ENCODE data around the gene LRIG3. TPM values are rescaled to one million over a fixed set of nuclear protein-coding genes. Genes with fewer than 3 reads are reported as not detected.
"Not testable (repeated sequence)": the region's sequence is repeated elsewhere in the genome, so short reads cannot be mapped to it uniquely, and the experiment has no call there.

Gene LRIG3
- total RNA-seq, 2 experiments from 2014 or later, result not detected

- H3K27ac Mint-ChIP-seq, POLR2A ChIA-PET: not testable (repeated sequence)
These were observed 29.8 kb upstream of the LRIG3 start for GRCh38 chr12:58949954-58950738.

DNA sequence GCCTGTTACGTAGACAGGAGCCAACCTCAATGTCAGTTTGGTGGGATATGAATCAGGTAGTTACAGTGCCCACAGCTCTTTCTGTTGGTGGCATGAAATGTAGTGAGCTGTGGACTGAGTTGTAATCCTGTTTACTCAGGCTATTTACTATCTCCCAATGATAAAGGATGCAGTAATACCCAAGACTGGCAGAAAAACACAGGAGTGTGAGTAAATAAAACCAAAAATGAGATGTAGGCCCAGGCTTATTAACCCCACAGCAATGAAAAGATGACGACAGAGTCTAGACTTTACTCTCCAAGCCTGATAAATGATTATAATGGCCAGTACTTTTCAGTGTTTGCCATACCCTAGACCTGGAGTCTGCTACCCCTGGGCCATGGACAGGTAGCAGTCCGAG lies 22.8 kb upstream of the LRIG3 start:
- no peaks in the 10 kb centered on the region for H3K36me3 Mint-ChIP-seq
- H3K27me3 Mint-ChIP-seq, result no peaks in the 10 kb centered on the region
- no peak overlapping the region for H3K4me3 Mint-ChIP-seq
- POLR2A ChIA-PET, result no interaction called here
- no peaks in the 10 kb centered on the region for H3K9me3 Mint-ChIP-seq
- no peak for ATAC-seq (ENCODE audit: low read depth)
- no peak overlapping the region for H3K27ac Mint-ChIP-seq
- H3K4me1 Mint-ChIP-seq, result no peaks in the 10 kb centered on the region
- DNase-seq, result no peak

More at GRCh38 chr12:58949954-58950738, 29.8 kb upstream of the LRIG3 start:
- H3K4me3 Mint-ChIP-seq; H3K9me3 Mint-ChIP-seq; H3K36me3 Mint-ChIP-seq; ATAC-seq (ENCODE audit: low read depth); H3K27me3 Mint-ChIP-seq; DNase-seq; H3K4me1 Mint-ChIP-seq: not testable (repeated sequence)

- no peaks in the 10 kb centered on the region for H3K9me3 Mint-ChIP-seq
- no peaks in the 10 kb centered on the region for H3K27me3 Mint-ChIP-seq
- DNase-seq (no peak), ATAC-seq (ENCODE audit: low read depth) (no peak)
- H3K4me1 Mint-ChIP-seq, result no peaks in the 10 kb centered on the region
- no peak overlapping the region for H3K27ac Mint-ChIP-seq
- POLR2A ChIA-PET, result no interaction called here
- no peak overlapping the region for H3K4me3 Mint-ChIP-seq
- no peaks in the 10 kb centered on the region for H3K36me3 Mint-ChIP-seq
These were observed 22.0 kb upstream of the LRIG3 start for GRCh38 chr12:58942345-58942744.

DNA sequence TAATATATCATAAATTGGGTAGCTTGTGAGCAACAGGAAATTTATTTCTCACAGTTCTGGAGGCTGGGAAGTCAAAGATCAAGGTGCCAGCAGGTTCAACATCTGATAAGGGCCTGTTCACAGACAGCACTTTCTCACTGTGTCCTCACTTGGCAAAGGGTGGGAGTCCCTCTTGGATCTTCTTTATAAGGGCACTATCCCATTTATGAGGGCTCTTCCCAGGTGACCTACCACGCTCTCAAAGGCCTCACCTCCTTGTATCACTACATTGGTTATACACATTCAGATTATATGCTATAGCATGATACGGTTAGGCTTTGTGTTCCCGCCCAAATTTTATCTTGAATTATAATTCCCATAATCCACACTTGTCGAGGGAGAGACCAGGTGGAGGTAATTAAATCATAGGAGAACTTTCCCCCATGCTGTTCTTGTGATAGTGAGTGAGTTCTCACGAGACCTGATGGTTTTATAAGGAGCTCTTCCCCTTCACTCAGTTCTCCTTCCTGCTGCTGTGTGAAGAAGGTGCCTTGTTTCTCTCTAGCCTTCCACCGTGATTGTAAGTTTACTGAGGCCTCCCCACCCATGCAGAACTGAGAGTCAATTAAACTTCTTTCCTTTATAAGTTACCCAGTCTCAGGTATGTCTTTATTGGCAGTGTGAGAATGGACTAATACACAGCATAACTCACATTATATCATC lies 19.2 kb upstream of the LRIG3 start:
- ATAC-seq (ENCODE audit: low read depth) (no peak), DNase-seq (no peak)
- Mint-ChIP-seq H3K4me1 (no peaks in the 10 kb centered on the region), H3K9me3 (no peaks in the 10 kb centered on the region), H3K27me3 (no peaks in the 10 kb centered on the region), H3K36me3 (no peaks in the 10 kb centered on the region), H3K27ac (no peak overlapping the region), H3K4me3 (no peak overlapping the region)
- POLR2A ChIA-PET, result no interaction called here

DNA sequence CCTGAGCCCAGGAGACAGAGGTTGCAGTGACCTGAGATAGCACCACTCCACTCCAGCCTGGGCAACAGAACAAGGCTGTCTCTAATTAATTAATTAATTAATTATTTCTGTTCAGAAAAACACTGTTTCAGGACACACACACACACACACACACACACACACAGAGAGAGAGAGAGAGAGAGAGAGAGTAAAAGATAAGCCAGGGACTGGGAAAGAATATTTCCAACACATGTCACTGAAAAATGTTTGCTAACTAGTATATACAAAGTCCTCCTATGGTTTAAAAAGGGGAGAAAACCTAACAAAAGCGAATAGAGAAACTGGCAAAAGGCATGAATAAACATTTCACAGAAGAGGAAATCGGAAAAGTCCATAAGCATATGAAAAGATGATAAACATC lies 18.1 kb upstream of the LRIG3 start:
- Mint-ChIP-seq H3K9me3 (no peaks in the 10 kb centered on the region), H3K27ac (no peak overlapping the region), H3K27me3 (no peaks in the 10 kb centered on the region), H3K36me3 (no peaks in the 10 kb centered on the region), H3K4me1 (no peaks in the 10 kb centered on the region), H3K4me3 (no peak overlapping the region)
- ATAC-seq (ENCODE audit: low read depth) (no peak), DNase-seq (no peak)
- POLR2A ChIA-PET, result no interaction called here

GRCh38 chr12:58934528-58934927 lies 14.2 kb upstream of the LRIG3 start:
- POLR2A ChIA-PET, result no interaction called here
- Mint-ChIP-seq H3K4me1 (no peaks in the 10 kb centered on the region), H3K36me3 (no peaks in the 10 kb centered on the region), H3K4me3 (no peak overlapping the region), H3K27me3 (no peaks in the 10 kb centered on the region), H3K9me3 (no peaks in the 10 kb centered on the region), H3K27ac (no peak overlapping the region)
- no peak for ATAC-seq (ENCODE audit: low read depth)
- no peak for DNase-seq

- H3K27ac Mint-ChIP-seq, result no peak overlapping the region
- POLR2A ChIA-PET, result no interaction called here
- H3K27me3 Mint-ChIP-seq, result no peaks in the 10 kb centered on the region
- ATAC-seq (ENCODE audit: low read depth), result no peak
- no peaks in the 10 kb centered on the region for H3K9me3 Mint-ChIP-seq
- H3K4me3 Mint-ChIP-seq, result no peak overlapping the region
- H3K4me1 Mint-ChIP-seq, result no peaks in the 10 kb centered on the region
- no peaks in the 10 kb centered on the region for H3K36me3 Mint-ChIP-seq
- no peak for DNase-seq
These were observed 12.7 kb upstream of the LRIG3 start for GRCh38 chr12:58932806-58933681.

DNA sequence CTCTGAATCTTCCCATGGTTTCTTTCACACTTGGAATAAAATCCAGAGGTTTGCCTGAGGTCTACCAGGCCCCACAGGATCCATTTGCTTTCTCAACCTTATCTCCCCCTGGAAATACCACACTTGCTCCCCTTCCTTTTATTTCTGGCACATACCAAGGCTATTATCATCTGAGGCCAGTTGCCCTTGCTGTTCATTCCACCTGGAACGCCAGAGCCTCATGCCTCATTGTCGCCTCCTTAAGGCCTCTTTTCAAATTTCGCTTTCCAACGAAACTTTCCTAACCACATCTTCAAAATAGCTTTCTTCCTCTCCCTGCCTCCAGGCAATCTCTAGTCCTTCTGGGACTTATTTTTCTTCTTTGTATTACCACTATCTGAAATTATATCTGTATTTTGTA lies 11.2 kb upstream of the LRIG3 start:
- Mint-ChIP-seq H3K9me3 (no peaks in the 10 kb centered on the region), H3K4me3 (no peak overlapping the region), H3K27ac (no peak overlapping the region), H3K27me3 (no peaks in the 10 kb centered on the region), H3K36me3 (no peaks in the 10 kb centered on the region), H3K4me1 (no peaks in the 10 kb centered on the region)
- ATAC-seq (ENCODE audit: low read depth) (no peak), DNase-seq (no peak)
- POLR2A ChIA-PET, result no interaction called here

DNA sequence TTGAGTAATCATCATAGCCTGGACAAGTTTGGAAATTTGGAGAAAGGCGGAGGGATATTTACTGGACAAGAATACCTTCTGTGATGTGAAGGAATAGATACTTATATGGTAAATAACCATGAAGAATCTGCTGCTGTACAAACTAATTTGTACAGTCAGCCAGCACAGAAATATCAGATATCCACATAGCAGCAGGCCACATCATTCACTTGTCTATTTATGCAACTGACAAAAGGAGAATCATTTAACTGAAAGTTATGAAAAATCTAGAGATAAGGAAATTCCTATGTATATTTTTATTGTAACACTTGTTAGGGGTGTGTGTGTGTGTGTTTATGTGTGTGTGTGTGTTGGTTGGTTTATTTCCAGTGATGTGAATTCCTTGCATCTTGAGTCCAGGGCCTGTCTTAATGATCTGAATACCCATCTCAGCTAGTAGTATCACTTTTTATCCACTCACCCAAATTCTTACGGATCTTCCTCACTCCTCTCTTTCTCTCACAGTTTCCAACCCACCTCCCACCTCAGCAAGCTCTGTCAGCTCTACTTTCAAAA lies 10.5 kb upstream of the LRIG3 start:
- DNase-seq, result no peak
- H3K9me3 Mint-ChIP-seq, result no peaks in the 10 kb centered on the region
- no peaks in the 10 kb centered on the region for H3K36me3 Mint-ChIP-seq
- POLR2A ChIA-PET, result no interaction called here
- ATAC-seq (ENCODE audit: low read depth), result no peak
- H3K4me1 Mint-ChIP-seq, result no peaks in the 10 kb centered on the region
- no peak overlapping the region for H3K27ac Mint-ChIP-seq
- no peak overlapping the region for H3K4me3 Mint-ChIP-seq
- H3K27me3 Mint-ChIP-seq, result no peaks in the 10 kb centered on the region

- Mint-ChIP-seq H3K27me3 (no peaks in the 10 kb centered on the region), H3K9me3 (no peaks in the 10 kb centered on the region), H3K36me3 (no peaks in the 10 kb centered on the region), H3K4me3 (no peak overlapping the region), H3K27ac (no peak overlapping the region), H3K4me1 (no peaks in the 10 kb centered on the region)
- DNase-seq (no peak), ATAC-seq (ENCODE audit: low read depth) (no peak)
- POLR2A ChIA-PET, result no interaction called here
These were observed 6.8 kb upstream of the LRIG3 start for GRCh38 chr12:58927120-58927519.

- Mint-ChIP-seq H3K9me3 (no peaks in the 10 kb centered on the region), H3K27ac (no peak overlapping the region), H3K4me1 (no peaks in the 10 kb centered on the region), H3K4me3 (no peak overlapping the region), H3K36me3 (no peaks in the 10 kb centered on the region), H3K27me3 (peaks cover under 1% of the 10 kb centered on the region)
- ATAC-seq (ENCODE audit: low read depth), result no peak
- POLR2A ChIA-PET, result no interaction called here
- DNase-seq, result no peak
These were observed 6.3 kb upstream of the LRIG3 start for GRCh38 chr12:58926586-58926985.

GRCh38 chr12:58925751-58926150 lies 5.4 kb upstream of the LRIG3 start:
- ATAC-seq (ENCODE audit: low read depth) (no peak), DNase-seq (no peak)
- Mint-ChIP-seq H3K36me3 (no peaks in the 10 kb centered on the region), H3K4me3 (no peak overlapping the region), H3K9me3 (no peaks in the 10 kb centered on the region), H3K4me1 (no peaks in the 10 kb centered on the region), H3K27me3 (peaks cover 6% of the 10 kb centered on the region), H3K27ac (no peak overlapping the region)
- POLR2A ChIA-PET, result no interaction called here

DNA sequence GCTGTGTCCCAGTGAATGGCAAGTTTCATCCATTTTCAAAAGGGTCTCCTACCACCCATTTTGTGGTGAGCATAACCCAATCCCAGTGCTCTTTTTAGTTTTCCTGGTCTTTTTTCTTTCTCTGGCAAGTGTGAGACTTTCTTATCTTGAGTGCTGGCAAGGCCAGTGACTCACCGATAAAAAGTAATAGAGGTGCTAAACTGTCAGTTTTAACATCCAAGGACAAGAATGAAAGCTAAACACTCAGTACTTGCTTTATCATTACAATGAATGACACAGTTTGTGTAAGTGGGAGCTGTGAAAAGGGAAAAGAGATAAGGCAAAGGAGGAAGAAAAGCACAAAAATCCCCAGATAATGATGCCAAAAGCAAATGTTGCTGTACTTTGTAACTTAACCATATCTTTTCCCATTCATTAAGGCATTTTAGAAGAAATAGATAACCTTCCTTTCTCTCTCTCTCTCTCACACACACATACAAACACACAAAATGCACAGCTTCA lies 4.9 kb upstream of the LRIG3 start:
- H3K4me3 Mint-ChIP-seq, result no peak overlapping the region
- peaks cover 12% of the 10 kb centered on the region for H3K27me3 Mint-ChIP-seq
- DNase-seq, result no peak
- POLR2A ChIA-PET, result no interaction called here
- ATAC-seq (ENCODE audit: low read depth), result no peak
- no peaks in the 10 kb centered on the region for H3K9me3 Mint-ChIP-seq
- peaks cover 3% of the 10 kb centered on the region for H3K4me1 Mint-ChIP-seq
- H3K36me3 Mint-ChIP-seq, result no peaks in the 10 kb centered on the region
- no peak overlapping the region for H3K27ac Mint-ChIP-seq

Data from activated naive CD8-positive, alpha-beta T cell treated with anti-CD3 and anti-CD28 coated beads, Interleukin-2, amount 10 ng/mL, durations not matched to agents 7 days and 5 days (primary cell).